IMR-90 (cell line): ENCODE results near the gene TMEM245. TPM values are rescaled to one million over a fixed set of nuclear protein-coding genes. Genes with fewer than 3 reads are reported as not detected.

ENCODE experiments used
- ATAC-seq: fragments of 200-7000 bp; cut with Tn5 transposase; 2 replicates; pipeline ENCODE4 v1.9.1; 2020; ENCODE audit warnings: low read depth, mild to moderate bottlenecking, moderate library complexity
- BruUV-seq: library from RNA; stranded (reverse); fragments of 400-500 nt; replicated peaks from 2 replicates; lab custom pipeline; 2021; lab: Mats Ljungman, UMichigan
- CTCF ChIA-PET: fragments of 300-600 bp; formaldehyde crosslinking; extraction: SDS; loops from one replicate; lab custom pipeline; 2021; ENCODE audit warnings: antibody characterized with exemption; lab: Yijun Ruan, JAX
- POLR2A ChIA-PET: fragments of 300-600 bp; sonication (Branson Sonifier 250); formaldehyde crosslinking; loops from one replicate; lab custom pipeline; 2022; ENCODE audit warnings: antibody characterized with exemption; ENCODE audit not compliant: unreplicated experiment; lab: Charles Lee
- DNase-seq: peaks from one replicate; pipeline ENCODE4 v3.0.0; 2013
- H2AFZ ChIP-seq: replicated peaks from 2 replicates; pipeline ENCODE3; 2013; ENCODE audit warnings: low read length, mild to moderate bottlenecking; ENCODE audit not compliant: poor library complexity
- H2AK5ac ChIP-seq: 2 replicates; pipeline ENCODE4 v1.6.1; 2013; ENCODE audit warnings: low read depth, low read length, inconsistent platforms
- H2AK9ac ChIP-seq: replicated peaks from 2 replicates; pipeline ENCODE3; 2013; ENCODE audit warnings: mild to moderate bottlenecking, low read depth, low read length, moderate library complexity; ENCODE audit not compliant: poor library complexity
- H2BK120ac ChIP-seq: 2 replicates; pipeline ENCODE4 v1.6.1; 2013; ENCODE audit warnings: low read depth, low read length, inconsistent platforms
- H2BK15ac ChIP-seq: 3 replicates; pipeline ENCODE4 v1.6.1; 2013; ENCODE audit warnings: low read depth, low read length, inconsistent platforms
- H2BK20ac ChIP-seq: 2 replicates; pipeline ENCODE4 v1.6.1; 2013; ENCODE audit warnings: low read depth, mild to moderate bottlenecking, inconsistent platforms, low read length, moderate library complexity
- H2BK5ac ChIP-seq: 2 replicates; pipeline ENCODE4 v1.6.1; 2013; ENCODE audit warnings: mild to moderate bottlenecking, low read depth, low read length, inconsistent platforms; ENCODE audit not compliant: poor library complexity, severe bottlenecking
- H3K14ac ChIP-seq: replicated peaks from 2 replicates; pipeline ENCODE4 v1.6.1; 2013; ENCODE audit warnings: low read depth, low read length, inconsistent platforms
- H3K18ac ChIP-seq: 2 replicates; pipeline ENCODE4 v1.6.1; 2013; ENCODE audit warnings: low read depth, low read length, control low read depth
- H3K23ac ChIP-seq: 2 replicates; pipeline ENCODE4 v1.6.1; 2013; ENCODE audit warnings: low read depth, low read length, inconsistent platforms
- H3K27ac ChIP-seq: 2 replicates; pipeline ENCODE4 v1.5.1; 2013; ENCODE audit warnings: mild to moderate bottlenecking, control low read depth, low read length; ENCODE audit not compliant: insufficient read depth
- H3K27me3 ChIP-seq: 2 replicates; pipeline ENCODE4 v1.6.1; 2013; ENCODE audit warnings: low read length; ENCODE audit not compliant: control insufficient read depth, insufficient read depth
- H3K36me3 ChIP-seq: 2 replicates; pipeline ENCODE4 v1.6.1; 2013; ENCODE audit warnings: low read length, mixed read lengths; ENCODE audit not compliant: control insufficient read depth, insufficient read depth
- H3K4ac ChIP-seq: 2 replicates; pipeline ENCODE4 v1.6.1; 2013; ENCODE audit warnings: low read depth, low read length, inconsistent platforms
- H3K4me1 ChIP-seq: 2 replicates; pipeline ENCODE4 v1.6.1; 2013; ENCODE audit warnings: low read length, mixed read lengths; ENCODE audit not compliant: control insufficient read depth, insufficient read depth
- H3K4me2 ChIP-seq: 2 replicates; pipeline ENCODE4 v1.6.1; 2013; ENCODE audit warnings: low read depth, mild to moderate bottlenecking, control low read depth, low read length, moderate library complexity
- H3K4me3 ChIP-seq: 2 replicates; pipeline ENCODE4 v1.5.1; 2013; ENCODE audit warnings: low read depth, mild to moderate bottlenecking, control low read depth, low read length, moderate library complexity; ENCODE audit not compliant: insufficient read depth
- H3K56ac ChIP-seq: 2 replicates; pipeline ENCODE4 v1.6.1; 2013; ENCODE audit warnings: low read length, inconsistent platforms; ENCODE audit not compliant: insufficient read depth; ENCODE audit errors: extremely low read depth
- H3K79me1 ChIP-seq, 2 experiments: 2 replicates each; pipeline ENCODE4 v1.6.1; 2013; ENCODE audit warnings: low read length in 2 of 2, inconsistent platforms in 1 of 2, low read depth in 1 of 2
- H3K9ac ChIP-seq: 2 replicates; pipeline ENCODE4 v1.6.1; 2013; ENCODE audit warnings: low read depth, low read length, control low read depth
- H3K9me1 ChIP-seq: 2 replicates; pipeline ENCODE4 v1.6.1; 2013; ENCODE audit warnings: low read length, inconsistent platforms; ENCODE audit not compliant: insufficient read depth
- H3K9me3 ChIP-seq: 2 replicates; pipeline ENCODE4 v1.6.1; 2013; ENCODE audit warnings: low read length; ENCODE audit not compliant: control insufficient read depth, insufficient read depth
- H4K20me1 ChIP-seq: 2 replicates; pipeline ENCODE4 v1.6.1; 2013; ENCODE audit warnings: low read length, inconsistent platforms; ENCODE audit not compliant: insufficient read depth
- H4K5ac ChIP-seq: 2 replicates; pipeline ENCODE4 v1.6.1; 2013; ENCODE audit warnings: mild to moderate bottlenecking, low read depth, low read length, control low read depth
- H4K8ac ChIP-seq, 2 experiments: 2 replicates each; pipeline ENCODE4 v1.6.1; 2013; ENCODE audit warnings: low read depth in 2 of 2, low read length in 2 of 2, control low read depth in 1 of 2, inconsistent platforms in 1 of 2
- H4K91ac ChIP-seq: 2 replicates; pipeline ENCODE4 v1.6.1; 2013; ENCODE audit warnings: low read depth, low read length, inconsistent platforms; ENCODE audit not compliant: insufficient read depth
- BHLHE40 ChIP-seq: fragments of 150-350 bp; IDR thresholded peaks from 2 replicates; pipeline ENCODE4 v1.6.1; 2016; ENCODE audit warnings: mild to moderate bottlenecking, low read depth, low read length
- CEBPB ChIP-seq: IDR thresholded peaks from 2 replicates; pipeline ENCODE4 v1.6.1; 2012; ENCODE audit warnings: low read depth, low read length, improper control_type of control experiment
- FOS ChIP-seq: fragments of 150-350 bp; IDR thresholded peaks from 2 replicates; pipeline ENCODE4 v1.6.1; 2016; ENCODE audit warnings: low read depth, low read length
- MAZ ChIP-seq: IDR thresholded peaks from 2 replicates; pipeline ENCODE4 v1.6.1; 2012; ENCODE audit warnings: low read depth, mild to moderate bottlenecking, low read length, improper control_type of control experiment, moderate library complexity, borderline replicate concordance
- MXI1 ChIP-seq: IDR thresholded peaks from 2 replicates; pipeline ENCODE4 v1.6.1; 2012; ENCODE audit warnings: low read depth, mild to moderate bottlenecking, low read length, moderate library complexity, borderline replicate concordance
- NFE2L2 ChIP-seq: fragments of 150-350 bp; IDR thresholded peaks from 2 replicates; pipeline ENCODE4 v1.6.1; 2016; ENCODE audit warnings: low read depth, mild to moderate bottlenecking, low read length
- POLR2A ChIP-seq: IDR thresholded peaks from 2 replicates; pipeline ENCODE4 v1.6.1; 2012; ENCODE audit warnings: mild to moderate bottlenecking, low read depth, low read length
- RCOR1 ChIP-seq: IDR thresholded peaks from 2 replicates; pipeline ENCODE4 v1.6.1; 2012; ENCODE audit warnings: mild to moderate bottlenecking, low read length, improper control_type of control experiment; ENCODE audit not compliant: insufficient replicate concordance
- RFX5 ChIP-seq: IDR thresholded peaks from 2 replicates; pipeline ENCODE4 v1.8.0; 2012; ENCODE audit warnings: low read depth, mild to moderate bottlenecking, low read length, moderate library complexity
- WGBS, 2 experiments: methylation state at CpG; one replicate each; pipeline versions ENCODE4 v1.1.5 to v1.1.7; 2013; ENCODE audit warnings: missing lambda C conversion rate in 2 of 2; ENCODE audit not compliant: insufficient read length in 1 of 2; ENCODE audit errors: extremely low coverage in 2 of 2; 5-methylcytosine and 5-hydroxymethylcytosine counted together
- dilution Hi-C: fragments of 300-500 bp; cut with HindIII; formaldehyde crosslinking; loops from one replicate; pipeline ENCODE4 v1.14.3; 2018; ENCODE audit warnings: low sequenced_read_pairs; ENCODE audit not compliant: unreplicated experiment
- in situ Hi-C: fragments of 300-500 bp; cut with MboI; formaldehyde crosslinking; loops from 3 replicates; pipeline ENCODE4 v1.14.3; 2019; ENCODE audit warnings: low sequenced_read_pairs, inconsistent platforms, mixed read lengths
- intact Hi-C: fragments of 100-400 bp; cut with micrococcal nuclease; formaldehyde crosslinking; loops from 2 replicates; pipeline ENCODE4 v1.10.0; 2022
- polyA plus RNA-seq, 3 experiments: library from polyadenylated mRNA; depleted of rRNA; stranded (reverse); fragments of >200 nt; gene quantifications; 2 replicates each; pipeline ENCODE4 v1.2.3, GENCODE V29; 2012; ENCODE audit warnings: low replicate concordance in 1 of 3
- total RNA-seq: library from RNA; depleted of rRNA; stranded (reverse); fragments of >200 nt; gene quantifications from 2 replicates; pipeline ENCODE4 v1.2.3, GENCODE V29; 2012
- TF ChIP-seq, protein P1 (sequence below): fragments of 150-350 bp; IDR thresholded peaks from 2 replicates; pipeline ENCODE4 v1.6.1; 2017; ENCODE audit warnings: mild to moderate bottlenecking, antibody characterized with exemption, low read length, low read depth
- TF ChIP-seq, protein P2 (sequence below): conservative IDR thresholded peaks from 2 replicates; pipeline ENCODE4 v1.5.1; 2012; ENCODE audit warnings: mild to moderate bottlenecking, low read depth, low read length, improper control_type of control experiment
- TF ChIP-seq, protein P3 (sequence below): fragments of 150-350 bp; IDR thresholded peaks from 2 replicates; pipeline ENCODE4 v1.6.1; 2016; ENCODE audit warnings: low read depth, mild to moderate bottlenecking, low read length, moderate library complexity, borderline replicate concordance

TMEM245 gene
- total and polyA plus RNA-seq, 2 of the 4 experiments (the other 2 are of a cell fraction) = 24.8 to 57.9 TPM

DNA sequence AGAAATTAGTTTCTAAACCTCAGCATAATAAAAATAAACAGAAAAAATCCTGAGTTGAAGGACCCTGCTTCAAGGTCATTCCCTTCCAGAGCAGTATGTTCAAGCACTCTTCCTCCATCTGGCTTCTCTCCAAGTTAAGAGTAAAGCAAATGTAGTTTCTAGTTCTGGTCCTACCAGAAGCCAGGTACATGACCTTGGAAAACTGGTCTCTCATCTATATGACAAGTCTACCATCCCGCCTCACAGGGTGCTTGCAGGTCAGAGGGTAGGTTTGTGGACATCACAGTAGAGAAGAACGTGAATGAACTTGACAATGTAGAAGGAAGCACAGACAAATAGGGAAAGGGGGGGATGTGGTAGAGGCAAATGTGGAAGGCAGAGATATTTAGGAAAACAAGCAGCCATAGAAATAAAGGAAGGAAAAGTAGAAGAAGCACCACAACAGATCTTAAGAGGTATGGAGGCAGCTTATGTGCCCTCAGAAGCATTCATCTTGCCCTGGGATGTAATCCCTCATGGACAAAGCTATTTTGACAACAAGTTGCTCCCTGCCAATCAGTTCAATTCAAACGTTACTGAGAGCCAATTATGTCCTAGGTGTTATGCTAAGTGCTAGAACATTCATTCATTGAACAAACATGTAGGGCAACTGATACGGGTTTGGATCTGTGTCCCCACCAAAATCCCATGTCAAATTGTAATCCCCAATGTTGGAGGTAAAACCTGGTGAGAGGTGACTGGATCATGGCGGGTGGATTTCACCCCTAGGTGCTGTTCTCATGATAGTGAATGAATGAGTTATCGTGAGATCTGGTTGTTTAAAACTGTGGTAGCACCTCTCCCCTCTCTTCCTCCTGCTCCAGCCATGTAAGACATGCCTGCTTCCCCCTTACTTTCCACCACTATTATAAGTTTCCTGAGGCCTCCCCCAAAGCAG is 82.7 kb downstream of the TMEM245 start:
- Histone ChIP-seq H3K4me2 (no peak overlapping the region), H3K18ac (peak overlapping the region; percentile 83; the same call in 1 of the 2 replicates), H3K9me1 (peaks cover 10% of the 10 kb centered on the region; the same call in 1 of the 2 replicates), H4K91ac (peak overlapping the region; percentile 73), H4K20me1 (peaks cover 3% of the 10 kb centered on the region; the same call in 1 of the 2 replicates), H2AK5ac (peak overlapping the region; percentile 88), H3K4me3 (no peak overlapping the region), H3K27ac (peak overlapping the region; percentile 90), H3K79me1 (peaks cover 26 to 38% of the 10 kb centered on the region in 2 experiments; a peak in 3 of 4 replicates), H3K9me3 (no peaks in the 10 kb centered on the region), H2AFZ (no peak overlapping the region), H3K4ac (peak overlapping the region; percentile 79), H2BK15ac (peak overlapping the region; percentile 97), H3K14ac (peak overlapping the region; percentile 84), H2BK5ac (peak overlapping the region; percentile 46), H3K9ac (no peak overlapping the region), H3K56ac (0 out of 2 replicates have a peak overlapping the region, but pooled peaks have one; percentile 29), H3K4me1 (peaks cover 16% of the 10 kb centered on the region), H4K5ac (peak overlapping the region; percentile 82), H4K8ac (peak overlapping the region; percentile 43 to 72; a peak in 3 of 4 replicates), H3K23ac (no peak overlapping the region; the same call in 1 of the 2 replicates), H3K36me3 (peaks cover 11% of the 10 kb centered on the region), H2AK9ac (no peak overlapping the region), H3K27me3 (no peaks in the 10 kb centered on the region), H2BK20ac (peak overlapping the region; percentile 83), H2BK120ac (peak overlapping the region; percentile 83)
- no TSS peak for BruUV-seq
- dilution Hi-C loops (no loop called here), intact Hi-C loops (loop anchor here (1.0 kb wide), 1 partner anchor 312 kb away; no protein-coding TSS in a partner anchor), in situ Hi-C loops (no loop called here)
- ChIA-PET POLR2A (no interaction called here), CTCF (no interaction called here)
- WGBS, 2 experiments = 100% methylated on average over 1 of the region's 6 CpGs; no CpG with 5 or more reads in 1 of the 2 experiments
- ATAC-seq (no peak), DNase-seq (no peak)
- TF ChIP-seq RCOR1 = no peak
- no peak for TF ChIP-seq NFE2L2
- TF ChIP-seq, protein P1, sequence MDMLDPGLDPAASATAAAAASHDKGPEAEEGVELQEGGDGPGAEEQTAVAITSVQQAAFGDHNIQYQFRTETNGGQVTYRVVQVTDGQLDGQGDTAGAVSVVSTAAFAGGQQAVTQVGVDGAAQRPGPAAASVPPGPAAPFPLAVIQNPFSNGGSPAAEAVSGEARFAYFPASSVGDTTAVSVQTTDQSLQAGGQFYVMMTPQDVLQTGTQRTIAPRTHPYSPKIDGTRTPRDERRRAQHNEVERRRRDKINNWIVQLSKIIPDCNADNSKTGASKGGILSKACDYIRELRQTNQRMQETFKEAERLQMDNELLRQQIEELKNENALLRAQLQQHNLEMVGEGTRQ = no peak
- TF ChIP-seq, protein P2, sequence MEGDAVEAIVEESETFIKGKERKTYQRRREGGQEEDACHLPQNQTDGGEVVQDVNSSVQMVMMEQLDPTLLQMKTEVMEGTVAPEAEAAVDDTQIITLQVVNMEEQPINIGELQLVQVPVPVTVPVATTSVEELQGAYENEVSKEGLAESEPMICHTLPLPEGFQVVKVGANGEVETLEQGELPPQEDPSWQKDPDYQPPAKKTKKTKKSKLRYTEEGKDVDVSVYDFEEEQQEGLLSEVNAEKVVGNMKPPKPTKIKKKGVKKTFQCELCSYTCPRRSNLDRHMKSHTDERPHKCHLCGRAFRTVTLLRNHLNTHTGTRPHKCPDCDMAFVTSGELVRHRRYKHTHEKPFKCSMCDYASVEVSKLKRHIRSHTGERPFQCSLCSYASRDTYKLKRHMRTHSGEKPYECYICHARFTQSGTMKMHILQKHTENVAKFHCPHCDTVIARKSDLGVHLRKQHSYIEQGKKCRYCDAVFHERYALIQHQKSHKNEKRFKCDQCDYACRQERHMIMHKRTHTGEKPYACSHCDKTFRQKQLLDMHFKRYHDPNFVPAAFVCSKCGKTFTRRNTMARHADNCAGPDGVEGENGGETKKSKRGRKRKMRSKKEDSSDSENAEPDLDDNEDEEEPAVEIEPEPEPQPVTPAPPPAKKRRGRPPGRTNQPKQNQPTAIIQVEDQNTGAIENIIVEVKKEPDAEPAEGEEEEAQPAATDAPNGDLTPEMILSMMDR = no peak
- TF ChIP-seq, protein P3, sequence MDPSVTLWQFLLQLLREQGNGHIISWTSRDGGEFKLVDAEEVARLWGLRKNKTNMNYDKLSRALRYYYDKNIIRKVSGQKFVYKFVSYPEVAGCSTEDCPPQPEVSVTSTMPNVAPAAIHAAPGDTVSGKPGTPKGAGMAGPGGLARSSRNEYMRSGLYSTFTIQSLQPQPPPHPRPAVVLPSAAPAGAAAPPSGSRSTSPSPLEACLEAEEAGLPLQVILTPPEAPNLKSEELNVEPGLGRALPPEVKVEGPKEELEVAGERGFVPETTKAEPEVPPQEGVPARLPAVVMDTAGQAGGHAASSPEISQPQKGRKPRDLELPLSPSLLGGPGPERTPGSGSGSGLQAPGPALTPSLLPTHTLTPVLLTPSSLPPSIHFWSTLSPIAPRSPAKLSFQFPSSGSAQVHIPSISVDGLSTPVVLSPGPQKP = no peak
- TF ChIP-seq MXI1 = no peak
- no peak for TF ChIP-seq RFX5
- TF ChIP-seq MAZ = no peak
- TF ChIP-seq BHLHE40 = no peak
- TF ChIP-seq FOS = no peak
- TF ChIP-seq CEBPB = no peak
- TF ChIP-seq POLR2A = no peak
